GM12875 (cell line): ENCODE data around the gene RETN.

Source experiments
- H3K4me3 ChIP-seq: one replicate; pipeline ENCODE4 v1.5.1; 2011; ENCODE audit warnings: low read depth, low read length, control low read depth
- TF ChIP-seq, protein P1 (sequence below): IDR thresholded peaks from 2 replicates; pipeline ENCODE4 v1.5.1; 2011; ENCODE audit warnings: low read depth, mild to moderate bottlenecking, control low read depth, inconsistent platforms, low read length, moderate library complexity, borderline replicate concordance; ENCODE audit not compliant: insufficient read depth

Gene RETN

DNA sequence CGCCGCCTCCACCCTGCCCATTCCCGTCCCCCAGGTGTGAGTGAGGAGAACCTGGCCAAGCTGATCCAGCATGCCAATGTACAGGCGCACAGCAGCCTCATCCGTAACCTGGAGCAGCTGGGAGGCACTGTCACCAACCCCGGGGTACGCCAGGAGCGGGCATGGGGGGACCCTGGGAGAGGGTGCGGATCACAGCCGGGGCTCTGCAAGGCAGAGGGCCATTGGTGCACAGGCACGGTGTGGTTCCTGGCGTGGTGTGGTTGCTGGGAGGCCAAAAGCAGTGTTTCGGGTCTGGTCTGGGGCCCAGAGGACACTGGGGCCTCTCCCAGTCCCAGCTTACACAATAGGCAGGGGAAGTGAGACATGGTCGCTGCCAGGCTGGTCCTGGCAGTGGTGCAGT, 23.7 kb upstream of the RETN start:
- TF ChIP-seq, protein P1, sequence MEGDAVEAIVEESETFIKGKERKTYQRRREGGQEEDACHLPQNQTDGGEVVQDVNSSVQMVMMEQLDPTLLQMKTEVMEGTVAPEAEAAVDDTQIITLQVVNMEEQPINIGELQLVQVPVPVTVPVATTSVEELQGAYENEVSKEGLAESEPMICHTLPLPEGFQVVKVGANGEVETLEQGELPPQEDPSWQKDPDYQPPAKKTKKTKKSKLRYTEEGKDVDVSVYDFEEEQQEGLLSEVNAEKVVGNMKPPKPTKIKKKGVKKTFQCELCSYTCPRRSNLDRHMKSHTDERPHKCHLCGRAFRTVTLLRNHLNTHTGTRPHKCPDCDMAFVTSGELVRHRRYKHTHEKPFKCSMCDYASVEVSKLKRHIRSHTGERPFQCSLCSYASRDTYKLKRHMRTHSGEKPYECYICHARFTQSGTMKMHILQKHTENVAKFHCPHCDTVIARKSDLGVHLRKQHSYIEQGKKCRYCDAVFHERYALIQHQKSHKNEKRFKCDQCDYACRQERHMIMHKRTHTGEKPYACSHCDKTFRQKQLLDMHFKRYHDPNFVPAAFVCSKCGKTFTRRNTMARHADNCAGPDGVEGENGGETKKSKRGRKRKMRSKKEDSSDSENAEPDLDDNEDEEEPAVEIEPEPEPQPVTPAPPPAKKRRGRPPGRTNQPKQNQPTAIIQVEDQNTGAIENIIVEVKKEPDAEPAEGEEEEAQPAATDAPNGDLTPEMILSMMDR = no peak
- H3K4me3 ChIP-seq = no peak overlapping the region

DNA sequence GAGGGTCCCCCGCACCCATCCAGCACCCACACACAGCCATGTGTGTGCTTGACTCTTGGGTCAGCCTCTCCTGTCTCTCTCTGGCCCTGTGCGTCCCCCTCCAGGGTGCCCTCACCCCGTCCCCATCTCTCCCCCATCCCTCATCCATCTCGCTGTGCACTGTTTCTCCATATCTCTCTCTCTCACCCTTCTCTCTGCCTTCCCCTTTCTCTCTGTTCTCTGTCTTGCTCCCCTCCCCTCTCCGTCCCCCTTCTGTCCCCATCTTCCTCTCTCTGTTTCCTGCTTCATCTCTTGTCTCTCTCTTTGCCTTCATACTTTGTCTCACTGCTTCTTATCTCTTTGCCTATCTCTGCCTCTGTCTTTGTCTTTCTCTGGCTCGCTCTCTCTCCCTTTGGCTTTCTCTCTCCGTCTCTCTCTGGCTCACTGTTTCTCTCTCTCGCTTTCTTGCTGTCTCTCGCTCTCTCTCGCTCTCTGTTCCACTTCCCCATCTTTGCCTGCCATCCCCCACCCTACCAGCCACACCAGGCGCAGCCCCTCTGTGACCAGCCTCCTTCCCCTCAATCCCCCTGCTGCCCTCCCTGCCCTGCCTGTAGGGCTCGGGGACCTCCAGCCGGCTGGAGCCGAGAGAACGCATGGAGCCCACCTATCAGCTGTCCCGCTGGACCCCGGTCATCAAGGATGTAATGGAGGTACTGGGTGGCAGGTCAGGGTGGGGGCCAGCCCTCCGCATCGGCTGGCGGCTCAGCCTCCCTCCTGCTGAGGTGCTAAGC, 23.0 kb upstream of the RETN start:
- H3K4me3 ChIP-seq = no peak overlapping the region

DNA sequence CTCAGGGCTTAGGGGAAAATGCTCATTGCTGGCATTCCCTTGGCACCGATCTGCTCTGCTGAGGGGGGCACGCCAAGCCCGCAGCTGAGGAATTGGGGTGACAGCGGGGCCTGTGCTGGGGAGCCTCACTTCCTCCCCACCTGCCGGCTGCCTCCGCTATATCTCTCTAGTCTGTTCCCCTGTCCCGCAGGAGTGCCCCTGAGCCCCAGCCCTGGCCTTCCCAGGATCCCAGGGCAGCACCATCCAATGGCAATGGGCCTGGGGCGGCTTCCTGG, 22.5 kb upstream of the RETN start:
- TF ChIP-seq, protein P1 = no peak

More for the DNA sequence above, 23.0 kb upstream of the RETN start:
- TF ChIP-seq, protein P1 = no peak

DNA sequence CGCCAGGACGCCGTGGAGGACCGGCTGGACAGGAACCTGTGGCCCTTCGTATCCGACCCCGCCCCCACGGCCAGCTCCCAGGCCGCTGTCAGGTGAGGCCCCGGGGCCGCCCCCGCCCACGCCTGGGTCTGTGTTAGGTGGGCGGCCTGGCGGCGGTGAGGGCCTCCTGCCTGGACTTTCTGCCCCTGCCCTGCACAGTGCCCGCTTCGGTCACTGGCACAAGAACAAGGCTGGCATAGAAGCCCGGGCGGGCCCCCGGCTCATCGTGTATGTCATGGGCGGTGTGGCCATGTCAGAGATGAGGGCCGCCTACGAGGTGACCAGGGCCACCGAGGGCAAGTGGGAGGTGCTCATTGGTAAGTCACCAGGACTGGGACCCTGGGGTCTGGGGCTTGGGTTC, 21.7 kb upstream of the RETN start:
- no peak overlapping the region for H3K4me3 ChIP-seq
- TF ChIP-seq, protein P1 = no peak

More for the DNA sequence above, 22.5 kb upstream of the RETN start:
- no peak overlapping the region for H3K4me3 ChIP-seq

DNA sequence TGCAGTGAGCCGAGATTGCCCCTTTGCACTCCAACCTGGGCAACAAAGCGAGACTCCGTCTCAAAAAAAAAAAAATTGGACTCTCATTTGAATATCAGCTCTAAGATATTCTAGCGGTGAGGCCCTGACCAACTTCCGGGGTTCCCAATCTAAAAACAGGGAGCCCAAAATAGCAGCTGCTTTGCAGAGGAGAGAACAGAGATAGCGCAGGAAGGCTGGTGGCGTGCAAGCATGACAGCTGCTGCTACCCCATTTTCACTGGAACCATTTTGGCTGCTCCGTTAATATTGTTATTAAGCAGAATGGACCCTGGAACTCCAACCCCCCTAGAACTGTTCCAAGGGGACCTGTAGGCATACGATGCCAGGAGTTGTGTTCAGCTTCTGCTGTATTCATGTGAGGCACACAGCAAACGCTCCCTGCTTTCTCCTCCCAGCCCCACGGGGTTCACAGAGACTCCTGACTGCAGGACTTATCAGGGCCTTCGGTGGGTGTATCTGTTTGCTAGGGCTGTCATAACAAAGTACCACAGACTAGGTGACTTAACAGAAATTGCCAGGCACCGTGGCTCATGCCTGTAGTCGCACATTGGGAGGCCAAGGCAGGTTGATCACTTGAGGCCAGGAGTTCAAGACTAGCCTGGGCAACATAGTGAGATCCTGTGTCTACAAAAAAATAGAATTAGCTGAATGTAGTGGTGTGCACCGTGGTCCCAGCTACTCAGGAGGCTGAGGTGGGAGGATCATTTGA, 20.4 kb upstream of the RETN start:
- TF ChIP-seq, protein P1 = no peak
- H3K4me3 ChIP-seq = no peak overlapping the region

DNA sequence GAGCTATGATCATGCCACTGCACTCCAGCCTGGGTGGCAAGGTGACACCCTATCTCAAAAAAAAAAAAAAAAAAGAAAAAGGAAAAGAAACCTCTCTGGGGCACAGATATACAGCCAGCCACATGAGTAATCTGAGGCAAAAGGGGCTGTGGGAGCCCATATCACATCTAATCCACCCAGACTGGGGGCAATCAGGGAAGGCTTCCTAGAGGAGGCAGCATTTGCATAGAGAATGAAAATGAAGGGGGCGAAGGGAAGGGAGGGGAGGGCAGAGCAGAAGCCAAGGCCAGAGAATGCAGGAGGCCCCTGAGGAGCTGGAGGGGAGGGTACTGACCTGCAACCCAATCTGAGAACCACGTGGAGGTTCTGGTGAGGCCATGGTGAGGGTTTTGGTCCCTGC, 18.7 kb upstream of the RETN start:
- TF ChIP-seq, protein P1 = no peak

More for the DNA sequence above, 18.7 kb upstream of the RETN start:
- H3K4me3 ChIP-seq = no peak overlapping the region
